OCI-LY1 (cell line): ENCODE measurements around the gene C8B.

ENCODE experiments used
- CTCF ChIP-seq: fragments of 200-600 bp; sonication (generic), shearing (Covaris generic); IDR thresholded peaks from 2 replicates; pipeline ENCODE4 v1.5.1; 2017; ENCODE audit warnings: mild to moderate bottlenecking, antibody characterized with exemption, low read length, moderate library complexity, mixed read lengths
- EZH2 ChIP-seq: fragments of 200-600 bp; sonication (generic), shearing (Covaris generic); IDR thresholded peaks from 2 replicates; pipeline ENCODE4 v1.8.0; 2017; ENCODE audit warnings: borderline replicate concordance, mixed run types, mild to moderate bottlenecking, antibody characterized with exemption, low read length, moderate library complexity, mixed read lengths

GRCh38 chr1:56897150-56898004, 68.4 kb downstream of the C8B start:
- TF ChIP-seq CTCF = no peak
- TF ChIP-seq EZH2 = no peak
